HEK293 (cell line): Measurements from ENCODE around the gene CYB5R4.

Source experiments
- CTCF ChIA-PET: fragments of 350-600 bp; formaldehyde crosslinking; extraction: SDS; loops from one replicate; lab custom pipeline; 2021; ENCODE audit warnings: antibody characterized with exemption; lab: Yijun Ruan, JAX
- POLR2A ChIA-PET: fragments of 300-600 bp; formaldehyde crosslinking; extraction: SDS; loops from one replicate; lab custom pipeline; 2020; ENCODE audit warnings: antibody characterized with exemption, inconsistent platforms; lab: Yijun Ruan, JAX
- H3K27ac ChIP-seq: fragments of 200-500 bp; sonication (Bioruptor generic); 2 replicates; pipeline ENCODE4 v1.5.1; 2014; ENCODE audit warnings: low read depth, low read length, control low read depth, inconsistent platforms; ENCODE audit errors: extremely low read depth
- H3K36me3 ChIP-seq, 2 experiments: fragments of 200-500 bp in 1 of 2; sonication (Bioruptor generic) in 1 of 2; 1 replicate in 1 of 2; 2 replicates in 1 of 2; pipeline ENCODE4 v1.5.1; 2014 to 2017; ENCODE audit warnings: inconsistent platforms in 2 of 2, low read length in 2 of 2; ENCODE audit not compliant: control insufficient read depth in 2 of 2, insufficient read depth in 1 of 2
- H3K4me1 ChIP-seq: fragments of 200-500 bp; sonication (Bioruptor generic); 2 replicates; pipeline ENCODE4 v1.5.1; 2014; ENCODE audit warnings: mild to moderate bottlenecking, low read length, inconsistent platforms; ENCODE audit not compliant: control insufficient read depth, insufficient read depth
- H3K4me3 ChIP-seq: 2 replicates; pipeline ENCODE4 v1.5.1; 2011; ENCODE audit warnings: low read depth, mild to moderate bottlenecking, control low read depth, low read length, moderate library complexity
- H3K9me3 ChIP-seq: fragments of 200-500 bp; sonication (Bioruptor generic); 2 replicates; pipeline ENCODE4 v1.5.1; 2014; ENCODE audit warnings: low read depth, low read length, inconsistent platforms; ENCODE audit not compliant: control insufficient read depth, insufficient read depth
- REST ChIP-seq: fragments of 450-650 bp; formaldehyde crosslinking; IDR thresholded peaks from 2 replicates; pipeline ENCODE4 v1.5.1; 2016; ENCODE audit warnings: missing biosample characterization, missing genetic modification characterization
- SETDB1 ChIP-seq: IDR thresholded peaks from one replicate; pipeline ENCODE4 v1.6.1; 2017; ENCODE audit warnings: mild to moderate bottlenecking, low read length, moderate library complexity, mixed read lengths; ENCODE audit not compliant: insufficient read length
- ZBTB11 ChIP-seq: fragments of 450-650 bp; formaldehyde crosslinking; conservative IDR thresholded peaks from 2 replicates; pipeline ENCODE4 v1.5.1; 2016; ENCODE audit warnings: low read depth, missing biosample characterization, missing genetic modification characterization
- ZBTB17 ChIP-seq: fragments of 450-650 bp; formaldehyde crosslinking; IDR thresholded peaks from 2 replicates; pipeline ENCODE4 v1.5.1; 2016; ENCODE audit warnings: missing biosample characterization, missing genetic modification characterization
- ZBTB21 ChIP-seq: fragments of 450-650 bp; formaldehyde crosslinking; IDR thresholded peaks from 2 replicates; pipeline ENCODE4 v1.5.1; 2017; ENCODE audit warnings: missing biosample characterization, missing genetic modification characterization
- ZFP41 ChIP-seq: fragments of 450-650 bp; formaldehyde crosslinking; IDR thresholded peaks from 2 replicates; pipeline ENCODE4 v1.5.1; 2016; ENCODE audit warnings: missing biosample characterization, missing genetic modification characterization, borderline replicate concordance
- ZNF16 ChIP-seq: fragments of 450-650 bp; formaldehyde crosslinking; IDR thresholded peaks from 2 replicates; pipeline ENCODE4 v1.5.1; 2016; ENCODE audit warnings: low read depth, missing biosample characterization, missing genetic modification characterization
- ZNF449 ChIP-seq: fragments of 450-650 bp; formaldehyde crosslinking; IDR thresholded peaks from 2 replicates; pipeline ENCODE4 v1.5.1; 2017; ENCODE audit warnings: missing biosample characterization, mild to moderate bottlenecking, missing genetic modification characterization, moderate library complexity
- ZNF488 ChIP-seq: fragments of 450-650 bp; formaldehyde crosslinking; IDR thresholded peaks from 2 replicates; pipeline ENCODE4 v1.5.1; 2016; ENCODE audit warnings: missing biosample characterization, missing genetic modification characterization
- ZNF501 ChIP-seq: fragments of 450-650 bp; formaldehyde crosslinking; IDR thresholded peaks from 2 replicates; pipeline ENCODE4 v1.5.1; 2016; ENCODE audit warnings: missing biosample characterization, missing genetic modification characterization
- ZNF530 ChIP-seq: fragments of 450-650 bp; formaldehyde crosslinking; IDR thresholded peaks from 2 replicates; pipeline ENCODE4 v1.5.1; 2016; ENCODE audit warnings: low read depth, missing biosample characterization, missing genetic modification characterization
- ZNF645 ChIP-seq: fragments of 450-650 bp; formaldehyde crosslinking; IDR thresholded peaks from 2 replicates; pipeline ENCODE4; 2016; ENCODE audit warnings: missing biosample characterization, missing genetic modification characterization
- ZNF777 ChIP-seq: fragments of 450-650 bp; formaldehyde crosslinking; IDR thresholded peaks from 2 replicates; pipeline ENCODE4 v1.5.1; 2017; ENCODE audit warnings: missing biosample characterization, missing genetic modification characterization, borderline replicate concordance
- ZNF843 ChIP-seq: fragments of 450-650 bp; formaldehyde crosslinking; IDR thresholded peaks from 2 replicates; pipeline ENCODE4 v1.5.1; 2016; ENCODE audit warnings: missing biosample characterization, missing genetic modification characterization

The CYB5R4 gene

GRCh38 chr6:83890520-83890919 lies 31.0 kb downstream of the CYB5R4 start (continued):
- TF ChIP-seq ZBTB11 (tag by site-specific recombination) (no peak), ZNF488 (tag by site-specific recombination) (no peak), ZBTB21 (tag by site-specific recombination) (no peak), REST (tag by site-specific recombination) (no peak)

GRCh38 chr6:83891586-83891985 lies 32.1 kb downstream of the CYB5R4 start:
- Histone ChIP-seq H3K4me1 (no peaks in the 10 kb centered on the region), H3K27ac (no peak overlapping the region), H3K36me3 (no peaks in the 10 kb centered on the region), H3K4me3 (no peak overlapping the region), H3K9me3 (no peaks in the 10 kb centered on the region)
- CTCF ChIA-PET: no interaction called here
- POLR2A ChIA-PET: no interaction called here
- no peak for TF ChIP-seq ZNF449 (tag by site-specific recombination)
- TF ChIP-seq ZBTB17 (tag by site-specific recombination): no peak
- no peak for TF ChIP-seq ZNF530 (tag by site-specific recombination)
- no peak for TF ChIP-seq ZNF645 (tag by site-specific recombination)
- TF ChIP-seq REST (tag by site-specific recombination): no peak
- TF ChIP-seq SETDB1: no peak
- TF ChIP-seq ZNF843: no peak
- TF ChIP-seq ZFP41: no peak
- TF ChIP-seq ZNF777 (tag by site-specific recombination): no peak
- no peak for TF ChIP-seq ZNF16 (tag by site-specific recombination)
- no peak for TF ChIP-seq ZNF501 (tag by site-specific recombination)
